HEK293 (cell line): Measurements from ENCODE around the gene ERBB4.

Source experiments
- CTCF ChIA-PET: fragments of 350-600 bp; formaldehyde crosslinking; extraction: SDS; loops from one replicate; lab custom pipeline; 2021; ENCODE audit warnings: antibody characterized with exemption; lab: Yijun Ruan, JAX
- POLR2A ChIA-PET: fragments of 300-600 bp; formaldehyde crosslinking; extraction: SDS; loops from one replicate; lab custom pipeline; 2020; ENCODE audit warnings: antibody characterized with exemption, inconsistent platforms; lab: Yijun Ruan, JAX
- H3K27ac ChIP-seq: fragments of 200-500 bp; sonication (Bioruptor generic); 2 replicates; pipeline ENCODE4 v1.5.1; 2014; ENCODE audit warnings: low read depth, low read length, control low read depth, inconsistent platforms; ENCODE audit errors: extremely low read depth
- H3K36me3 ChIP-seq, 2 experiments: fragments of 200-500 bp in 1 of 2; sonication (Bioruptor generic) in 1 of 2; 1 replicate in 1 of 2; 2 replicates in 1 of 2; pipeline ENCODE4 v1.5.1; 2014 to 2017; ENCODE audit warnings: inconsistent platforms in 2 of 2, low read length in 2 of 2; ENCODE audit not compliant: control insufficient read depth in 2 of 2, insufficient read depth in 1 of 2
- H3K4me1 ChIP-seq: fragments of 200-500 bp; sonication (Bioruptor generic); 2 replicates; pipeline ENCODE4 v1.5.1; 2014; ENCODE audit warnings: mild to moderate bottlenecking, low read length, inconsistent platforms; ENCODE audit not compliant: control insufficient read depth, insufficient read depth
- H3K4me3 ChIP-seq: 2 replicates; pipeline ENCODE4 v1.5.1; 2011; ENCODE audit warnings: low read depth, mild to moderate bottlenecking, control low read depth, low read length, moderate library complexity
- H3K9me3 ChIP-seq: fragments of 200-500 bp; sonication (Bioruptor generic); 2 replicates; pipeline ENCODE4 v1.5.1; 2014; ENCODE audit warnings: low read depth, low read length, inconsistent platforms; ENCODE audit not compliant: control insufficient read depth, insufficient read depth
- BCL11A ChIP-seq: fragments of 450-650 bp; formaldehyde crosslinking; IDR thresholded peaks from 2 replicates; pipeline ENCODE4 v1.5.1; 2016; ENCODE audit warnings: low read depth, missing biosample characterization, missing genetic modification characterization
- INSM2 ChIP-seq: fragments of 450-650 bp; formaldehyde crosslinking; IDR thresholded peaks from 2 replicates; pipeline ENCODE4 v1.5.1; 2016; ENCODE audit warnings: missing biosample characterization, missing genetic modification characterization
- KLF9 ChIP-seq: fragments of 450-650 bp; formaldehyde crosslinking; IDR thresholded peaks from 2 replicates; pipeline ENCODE4 v1.5.1; 2016; ENCODE audit warnings: missing biosample characterization, missing genetic modification characterization, low read depth
- MYNN ChIP-seq: fragments of 450-650 bp; formaldehyde crosslinking; IDR thresholded peaks from 2 replicates; pipeline ENCODE4 v1.5.1; 2016; ENCODE audit warnings: missing biosample characterization, missing genetic modification characterization, borderline replicate concordance
- RBAK ChIP-seq: fragments of 450-650 bp; formaldehyde crosslinking; IDR thresholded peaks from 2 replicates; pipeline ENCODE4 v1.5.1; 2016; ENCODE audit warnings: missing biosample characterization, missing genetic modification characterization
- SCRT2 ChIP-seq: fragments of 450-650 bp; formaldehyde crosslinking; IDR thresholded peaks from 2 replicates; pipeline ENCODE4 v1.5.1; 2016; ENCODE audit warnings: missing biosample characterization, missing genetic modification characterization
- SP3 ChIP-seq: fragments of 450-650 bp; formaldehyde crosslinking; IDR thresholded peaks from 2 replicates; pipeline ENCODE4 v1.5.1; 2016; ENCODE audit warnings: missing biosample characterization, missing genetic modification characterization
- ZBTB11 ChIP-seq: fragments of 450-650 bp; formaldehyde crosslinking; conservative IDR thresholded peaks from 2 replicates; pipeline ENCODE4 v1.5.1; 2016; ENCODE audit warnings: low read depth, missing biosample characterization, missing genetic modification characterization
- ZBTB26 ChIP-seq: fragments of 450-650 bp; formaldehyde crosslinking; optimal IDR thresholded peaks from 2 replicates; pipeline ENCODE3; 2016; ENCODE audit warnings: missing biosample characterization, mild to moderate bottlenecking, missing genetic modification characterization
- ZFP3 ChIP-seq: fragments of 450-650 bp; formaldehyde crosslinking; IDR thresholded peaks from 2 replicates; pipeline ENCODE4 v1.5.1; 2016; ENCODE audit warnings: low read depth, missing biosample characterization, missing genetic modification characterization
- ZFP41 ChIP-seq: fragments of 450-650 bp; formaldehyde crosslinking; IDR thresholded peaks from 2 replicates; pipeline ENCODE4 v1.5.1; 2016; ENCODE audit warnings: missing biosample characterization, missing genetic modification characterization, borderline replicate concordance
- ZNF132 ChIP-seq: fragments of 450-650 bp; formaldehyde crosslinking; IDR thresholded peaks from 2 replicates; pipeline ENCODE4 v1.5.1; 2017; ENCODE audit warnings: missing biosample characterization, missing genetic modification characterization, borderline replicate concordance
- ZNF174 ChIP-seq: fragments of 450-650 bp; formaldehyde crosslinking; IDR thresholded peaks from 2 replicates; pipeline ENCODE4 v1.5.0; 2017; ENCODE audit warnings: missing biosample characterization, mild to moderate bottlenecking, missing genetic modification characterization
- ZNF18 ChIP-seq: fragments of 450-650 bp; formaldehyde crosslinking; IDR thresholded peaks from 2 replicates; pipeline ENCODE4 v1.5.1; 2016; ENCODE audit warnings: missing biosample characterization, missing genetic modification characterization
- ZNF23 ChIP-seq: fragments of 450-650 bp; formaldehyde crosslinking; IDR thresholded peaks from 2 replicates; pipeline ENCODE4 v1.5.1; 2016; ENCODE audit warnings: missing biosample characterization, missing genetic modification characterization, borderline replicate concordance
- ZNF248 ChIP-seq: fragments of 450-650 bp; formaldehyde crosslinking; IDR thresholded peaks from 2 replicates; pipeline ENCODE4 v1.5.1; 2017; ENCODE audit warnings: missing biosample characterization, missing genetic modification characterization
- ZNF280C ChIP-seq: fragments of 450-650 bp; formaldehyde crosslinking; IDR thresholded peaks from 2 replicates; pipeline ENCODE4 v1.5.1; 2016; ENCODE audit warnings: missing biosample characterization, missing genetic modification characterization
- ZNF311 ChIP-seq: fragments of 450-650 bp; formaldehyde crosslinking; IDR thresholded peaks from 2 replicates; pipeline ENCODE4 v1.5.1; 2017; ENCODE audit warnings: missing biosample characterization, missing genetic modification characterization, borderline replicate concordance
- ZNF37A ChIP-seq: fragments of 450-650 bp; IDR thresholded peaks from 2 replicates; pipeline ENCODE4 v1.5.1; 2018; ENCODE audit warnings: missing biosample characterization, missing genetic modification characterization
- ZNF48 ChIP-seq: fragments of 450-650 bp; formaldehyde crosslinking; IDR thresholded peaks from 2 replicates; pipeline ENCODE4 v1.5.1; 2016; ENCODE audit warnings: missing biosample characterization, missing genetic modification characterization
- ZNF621 ChIP-seq: fragments of 450-650 bp; formaldehyde crosslinking; IDR thresholded peaks from 2 replicates; pipeline ENCODE4 v1.5.1; 2017; ENCODE audit warnings: missing biosample characterization, missing genetic modification characterization
- ZNF645 ChIP-seq: fragments of 450-650 bp; formaldehyde crosslinking; IDR thresholded peaks from 2 replicates; pipeline ENCODE4; 2016; ENCODE audit warnings: missing biosample characterization, missing genetic modification characterization
- ZNF677 ChIP-seq: fragments of 450-650 bp; IDR thresholded peaks from 2 replicates; pipeline ENCODE4 v1.5.0; 2018; ENCODE audit warnings: missing biosample characterization, mild to moderate bottlenecking, missing genetic modification characterization, moderate library complexity
- ZNF692 ChIP-seq: fragments of 450-650 bp; formaldehyde crosslinking; IDR thresholded peaks from 2 replicates; pipeline ENCODE4 v1.5.1; 2016; ENCODE audit warnings: missing biosample characterization, missing genetic modification characterization
- ZNF776 ChIP-seq: fragments of 450-650 bp; formaldehyde crosslinking; IDR thresholded peaks from 2 replicates; pipeline ENCODE4 v1.5.0; 2017; ENCODE audit warnings: missing biosample characterization, missing genetic modification characterization, borderline replicate concordance
- ZNF791 ChIP-seq: fragments of 450-650 bp; formaldehyde crosslinking; IDR thresholded peaks from 2 replicates; pipeline ENCODE4 v1.5.1; 2016; ENCODE audit warnings: missing biosample characterization, missing genetic modification characterization

Gene ERBB4

GRCh38 chr2:212177724-212178123, 360.9 kb downstream of the ERBB4 start:
- CTCF ChIA-PET, result interaction anchor here (0.7 kb wide), 1 partner anchor 241 kb away, joined by 3 read pairs; no protein-coding TSS in a partner anchor
- no peak for TF ChIP-seq RBAK (tag by site-specific recombination)
- no peak for TF ChIP-seq ZNF311 (tag by site-specific recombination)
- no peak for TF ChIP-seq ZBTB26 (tag by site-specific recombination)
- TF ChIP-seq ZFP41 (tag by site-specific recombination), result no peak
- TF ChIP-seq ZNF48 (tag by site-specific recombination), result no peak
- no peak for TF ChIP-seq MYNN (tag by site-specific recombination)
- no peak for TF ChIP-seq ZNF776
- TF ChIP-seq ZNF280C (tag by site-specific recombination), result no peak
- TF ChIP-seq ZNF692 (tag by site-specific recombination), result no peak
- TF ChIP-seq KLF9 (tag by site-specific recombination), result no peak
- TF ChIP-seq ZBTB11 (tag by site-specific recombination), result no peak
- TF ChIP-seq INSM2 (tag by site-specific recombination), result peak; percentile 52; the same call in 1 of the 2 replicates
- no peak for TF ChIP-seq ZNF677 (tag by site-specific recombination)
- no peak for TF ChIP-seq SCRT2
- no peak for TF ChIP-seq ZNF174 (tag by site-specific recombination)
- no peak for TF ChIP-seq ZNF132 (tag by site-specific recombination)
- no peak for TF ChIP-seq ZFP3 (tag by site-specific recombination)
- no peak for TF ChIP-seq ZNF23 (tag by site-specific recombination)
- no peak for TF ChIP-seq SP3 (tag by site-specific recombination)
- peak; percentile 82; the same call in 1 of the 2 replicates for TF ChIP-seq BCL11A
- no peak for TF ChIP-seq ZNF645 (tag by site-specific recombination)
- TF ChIP-seq ZNF621, result no peak
- no peak for TF ChIP-seq ZNF37A (tag by site-specific recombination)
- TF ChIP-seq ZNF18 (tag by site-specific recombination), result no peak
- TF ChIP-seq ZNF248 (tag by site-specific recombination), result no peak
- no peak for TF ChIP-seq ZNF791 (tag by site-specific recombination)

More at GRCh38 chr2:212177724-212178123, 360.9 kb downstream of the ERBB4 start:
- Histone ChIP-seq H3K36me3 (no peaks in the 10 kb centered on the region), H3K4me1 (peaks cover 12% of the 10 kb centered on the region), H3K9me3 (no peaks in the 10 kb centered on the region), H3K27ac (no peak overlapping the region), H3K4me3 (no peak overlapping the region)
- POLR2A ChIA-PET, result no interaction called here
